A549 (cell line): Measurements from ENCODE around the gene PGAM1. TPM values are rescaled to one million over a fixed set of nuclear protein-coding genes. Genes with fewer than 3 reads are reported as not detected.

Experiments used
- ATAC-seq, 2 experiments: fragments of 200-7000 bp in 1 of 2; fragments of >200 bp in 1 of 2; cut with Nextera tagmentation in 1 of 2; cut with Tn5 transposase in 1 of 2; 3 replicates each; pipeline versions ENCODE4 v1.8.0 to v1.9.1; 2018 to 2020; ENCODE audit warnings: mild to moderate bottlenecking in 1 of 2, moderate library complexity in 1 of 2
- CTCF ChIA-PET: fragments of 300-600 bp; sonication (Branson Sonifier 250); formaldehyde crosslinking; extraction: SDS; loops from one replicate; lab custom pipeline; 2021; ENCODE audit warnings: antibody characterized with exemption, inconsistent platforms; lab: Yijun Ruan, JAX
- POLR2A ChIA-PET: fragments of 350-600 bp; formaldehyde crosslinking; extraction: SDS; loops from one replicate; lab custom pipeline; 2021; ENCODE audit warnings: antibody characterized with exemption, inconsistent platforms; lab: Yijun Ruan, JAX
- DNase-seq, 2 experiments: peaks; one replicate each; pipeline versions ENCODE4 v3.0.0 to v3.0.0-alpha.2; 2011 to 2016; ENCODE audit warnings: low read depth in 1 of 2, low spot score in 1 of 2
- FAIRE-seq: peaks from 2 replicates; lab custom pipeline; 2011; peaks lifted over from hg19 to GRCh38; lab: Jason Lieb, UNC
- H3K27ac ChIP-seq, 2 experiments: fragments of >200 bp; sonication (Bioruptor Twin); formaldehyde crosslinking; 3 replicates each; pipeline ENCODE4 v1.5.1; 2016 to 2017
- H3K4me1 ChIP-seq: fragments of >200 bp; sonication (Bioruptor Twin); formaldehyde crosslinking; 3 replicates; pipeline ENCODE4 v1.6.1; 2016
- H3K4me2 ChIP-seq: fragments of >200 bp; sonication (Bioruptor Twin); formaldehyde crosslinking; 3 replicates; pipeline ENCODE4 v1.6.1; 2016
- H3K4me3 ChIP-seq: fragments of >200 bp; sonication (Bioruptor Twin); formaldehyde crosslinking; 3 replicates; pipeline ENCODE4 v1.5.1; 2016
- H3K9me3 ChIP-seq: fragments of >200 bp; sonication (Bioruptor Twin); formaldehyde crosslinking; 3 replicates; pipeline ENCODE4 v1.6.1; 2016
- BHLHE40 ChIP-seq: IDR thresholded peaks from 2 replicates; pipeline ENCODE4 v1.6.1; 2012; ENCODE audit warnings: low read depth, low read length, inconsistent platforms
- CBX2 ChIP-seq: fragments of 200-600 bp; sonication (generic); IDR thresholded peaks from 2 replicates; pipeline ENCODE4 v1.6.1; 2016; ENCODE audit warnings: low read depth, mild to moderate bottlenecking, borderline replicate concordance
- CBX8 ChIP-seq: fragments of 200-600 bp; sonication (generic); IDR thresholded peaks from 2 replicates; pipeline ENCODE4 v1.6.1; 2016
- CEBPB ChIP-seq, 2 experiments: fragments of >200 bp in 1 of 2; sonication (Bioruptor Twin) in 1 of 2; formaldehyde crosslinking in 1 of 2; IDR thresholded peaks; 2 replicates each; pipeline ENCODE4 v1.6.1; 2012 to 2016
- CTCF ChIP-seq: fragments of >200 bp; sonication (Bioruptor Twin); formaldehyde crosslinking; IDR thresholded peaks from 3 replicates; pipeline ENCODE4 v1.5.1; 2016
- EHF ChIP-seq: fragments of 250-450 bp; sonication (Bioruptor Pico); IDR thresholded peaks from 2 replicates; pipeline ENCODE4 v1.5.0; 2020; ENCODE audit warnings: mild to moderate bottlenecking
- ELK1 ChIP-seq: fragments of 150-350 bp; IDR thresholded peaks from 2 replicates; pipeline ENCODE4 v1.6.1; 2014; ENCODE audit warnings: low read depth, mild to moderate bottlenecking, low read length
- EP300 ChIP-seq, 2 experiments: fragments of >200 bp; sonication (Bioruptor Twin); formaldehyde crosslinking; IDR thresholded peaks; 2 replicates in 1 of 2; 3 replicates in 1 of 2; pipeline ENCODE4 v1.6.1; 2016 to 2017
- FOSB ChIP-seq: fragments of 250-450 bp; sonication (Bioruptor Pico); IDR thresholded peaks from 2 replicates; pipeline ENCODE4 v1.5.0; 2020; ENCODE audit warnings: mild to moderate bottlenecking, moderate library complexity
- FOSL2 ChIP-seq, 2 experiments: fragments of 450-650 bp in 1 of 2; fragments of >200 bp in 1 of 2; sonication (Bioruptor Twin) in 1 of 2; formaldehyde crosslinking; IDR thresholded peaks; 2 replicates each; pipeline versions ENCODE4 v1.5.0 to v1.6.1; 2016 to 2020; ENCODE audit warnings: mild to moderate bottlenecking in 1 of 2, moderate library complexity in 1 of 2
- FOXS1 ChIP-seq: fragments of 250-450 bp; sonication (Bioruptor Pico); IDR thresholded peaks from 2 replicates; pipeline ENCODE4 v1.5.0; 2020; ENCODE audit warnings: mild to moderate bottlenecking, moderate library complexity
- HDAC2 ChIP-seq: fragments of 200-600 bp; sonication (generic); IDR thresholded peaks from 2 replicates; pipeline ENCODE4 v1.6.1; 2016
- HOXB5 ChIP-seq: fragments of 250-450 bp; sonication (Bioruptor Pico); IDR thresholded peaks from 2 replicates; pipeline ENCODE4 v1.5.0; 2020; ENCODE audit warnings: mild to moderate bottlenecking, moderate library complexity
- KDM1A ChIP-seq: fragments of 200-600 bp; sonication (generic); IDR thresholded peaks from 2 replicates; pipeline ENCODE4 v1.6.1; 2016; ENCODE audit warnings: low read depth, mild to moderate bottlenecking
- MAFK ChIP-seq: fragments of 450-650 bp; IDR thresholded peaks from 2 replicates; pipeline ENCODE4 v1.6.1; 2014; ENCODE audit not compliant: partially characterized antibody
- MAZ ChIP-seq: fragments of 150-350 bp; IDR thresholded peaks from 2 replicates; pipeline ENCODE4 v1.6.1; 2014; ENCODE audit warnings: antibody characterized with exemption, low read depth, low read length, borderline replicate concordance
- MYC ChIP-seq: IDR thresholded peaks from 2 replicates; pipeline ENCODE4 v1.6.1; 2012; ENCODE audit warnings: mild to moderate bottlenecking, inconsistent platforms, low read length, improper control_type of control experiment, borderline replicate concordance
- NFE2L2 ChIP-seq: fragments of 150-350 bp; conservative IDR thresholded peaks from 2 replicates; pipeline ENCODE4 v1.6.1; 2014; ENCODE audit warnings: low read length
- NR3C1 ChIP-seq: fragments of >200 bp; sonication (Bioruptor Twin); formaldehyde crosslinking; IDR thresholded peaks from 3 replicates; pipeline ENCODE4 v1.6.1; 2017
- PBX3 ChIP-seq: IDR thresholded peaks from 2 replicates; pipeline ENCODE4 v1.6.1; 2012
- POLR2A ChIP-seq: IDR thresholded peaks from 2 replicates; pipeline ENCODE4 v1.6.1; 2012; ENCODE audit warnings: mild to moderate bottlenecking, low read length
- RARB ChIP-seq: fragments of 250-450 bp; sonication (Bioruptor Pico); IDR thresholded peaks from 2 replicates; pipeline ENCODE4 v1.8.0; 2021; ENCODE audit warnings: mild to moderate bottlenecking, moderate library complexity
- REST ChIP-seq: fragments of 200-600 bp; sonication (generic); IDR thresholded peaks from 2 replicates; pipeline ENCODE4 v1.6.1; 2016; ENCODE audit warnings: antibody characterized with exemption, mild to moderate bottlenecking, moderate library complexity
- RNF2 ChIP-seq: fragments of 200-600 bp; sonication (generic); IDR thresholded peaks from 2 replicates; pipeline ENCODE4 v1.6.1; 2016; ENCODE audit warnings: low read depth, mild to moderate bottlenecking, antibody characterized with exemption, moderate library complexity, borderline replicate concordance
- WGBS: methylation state at CpG from one replicate; pipeline ENCODE4 v1.1.6; 2017; ENCODE audit errors: missing lambda C conversion rate; 5-methylcytosine and 5-hydroxymethylcytosine counted together
- polyA plus RNA-seq, 4 experiments: library from polyadenylated mRNA; depleted of rRNA in 3 of 4; stranded (reverse); fragments of >200 nt; fragmentation: RNase III in 1 of 4; extraction: RNeasy Plus Mini Kit Qiagen cat#74134 plus additional on column Dnase treatment in 1 of 4; gene quantifications; 2 replicates in 3 of 4; 3 replicates in 1 of 4; pipeline ENCODE4 v1.2.3, GENCODE V29; 2011 to 2017

Gene PGAM1
- polyA plus RNA-seq, 2 of the 4 experiments (the other 2 are of a cell fraction), result 459 to 557 TPM

GRCh38 chr10:97390091-97390490 is 35.9 kb upstream of the PGAM1 start:
- FAIRE-seq, result no peak
- CTCF ChIA-PET, result interaction anchor here (1.1 kb wide), 1 partner anchor 10 kb away, joined by 3 read pairs; no protein-coding TSS in a partner anchor
- H3K27ac ChIP-seq, result no peak overlapping the region
- WGBS, result 100% methylated on average over 5 of the region's 5 CpGs
- POLR2A ChIA-PET, result no interaction called here
- no peak for DNase-seq
- H3K9me3 ChIP-seq, result no peaks in the 10 kb centered on the region
- no peak for TF ChIP-seq ELK1
- no peak for TF ChIP-seq FOSL2 (IDR thresholded peaks at IDR 0.05)
- no peak for TF ChIP-seq FOSL2 (CRISPR knock-in tag; IDR thresholded peaks at IDR 0.05)
- no peak for TF ChIP-seq NR3C1
- TF ChIP-seq POLR2A, result no peak
- no peak for TF ChIP-seq CTCF
- no peak for TF ChIP-seq REST
- no peak for TF ChIP-seq BHLHE40
- TF ChIP-seq HOXB5, result no peak
- TF ChIP-seq EP300 (IDR thresholded peaks at IDR 0.05), result no peak
- no peak for TF ChIP-seq MYC
- TF ChIP-seq RNF2, result no peak
- no peak for TF ChIP-seq FOXS1
- no peak for TF ChIP-seq PBX3
- no peak for TF ChIP-seq CBX8
- TF ChIP-seq NFE2L2, result no peak
- TF ChIP-seq FOSB, result no peak
- peak in 1 of 2 experiments; percentile 5; a peak in 2 of 6 replicates for ATAC-seq
- no peak overlapping the region for H3K4me3 ChIP-seq
- H3K4me1 ChIP-seq, result no peaks in the 10 kb centered on the region
- no peak overlapping the region for H3K4me2 ChIP-seq

- Histone ChIP-seq H3K4me1 (no peaks in the 10 kb centered on the region), H3K9me3 (no peaks in the 10 kb centered on the region), H3K4me2 (no peak overlapping the region), H3K4me3 (no peak overlapping the region), H3K27ac (no peak overlapping the region)
- ChIA-PET POLR2A (no interaction called here), CTCF (interaction anchor here (1.5 kb wide), 1 partner anchor 220 kb away, joined by 3 read pairs; no protein-coding TSS in a partner anchor)
- FAIRE-seq, result no peak
- ATAC-seq, result no peak
- TF ChIP-seq NFE2L2 (no peak), RARB (no peak), EHF (CRISPR knock-in tag) (no peak), CBX2 (no peak), RNF2 (no peak), MAFK (no peak), HDAC2 (no peak), MAZ (no peak), ELK1 (no peak), EP300 (IDR thresholded peaks at IDR 0.05) (no peak), KDM1A (no peak), CEBPB (IDR thresholded peaks at IDR 0.05) (no peak)
- WGBS, result 92% methylated on average over 8 of the region's 8 CpGs
- DNase-seq, result no peak
Observed at GRCh38 chr10:97393034-97393573, 32.9 kb upstream of the PGAM1 start.
